GM19023 (cell line): ENCODE results near the gene POLDIP2.

ENCODE experiments used
- ATAC-seq: cut with Tn5 transposase; IDR thresholded peaks from one replicate; pipeline ENCODE4 v1.9.1; 2021; ENCODE audit warnings: mild to moderate bottlenecking, moderate library complexity; ENCODE audit not compliant: unreplicated experiment

Gene POLDIP2

DNA sequence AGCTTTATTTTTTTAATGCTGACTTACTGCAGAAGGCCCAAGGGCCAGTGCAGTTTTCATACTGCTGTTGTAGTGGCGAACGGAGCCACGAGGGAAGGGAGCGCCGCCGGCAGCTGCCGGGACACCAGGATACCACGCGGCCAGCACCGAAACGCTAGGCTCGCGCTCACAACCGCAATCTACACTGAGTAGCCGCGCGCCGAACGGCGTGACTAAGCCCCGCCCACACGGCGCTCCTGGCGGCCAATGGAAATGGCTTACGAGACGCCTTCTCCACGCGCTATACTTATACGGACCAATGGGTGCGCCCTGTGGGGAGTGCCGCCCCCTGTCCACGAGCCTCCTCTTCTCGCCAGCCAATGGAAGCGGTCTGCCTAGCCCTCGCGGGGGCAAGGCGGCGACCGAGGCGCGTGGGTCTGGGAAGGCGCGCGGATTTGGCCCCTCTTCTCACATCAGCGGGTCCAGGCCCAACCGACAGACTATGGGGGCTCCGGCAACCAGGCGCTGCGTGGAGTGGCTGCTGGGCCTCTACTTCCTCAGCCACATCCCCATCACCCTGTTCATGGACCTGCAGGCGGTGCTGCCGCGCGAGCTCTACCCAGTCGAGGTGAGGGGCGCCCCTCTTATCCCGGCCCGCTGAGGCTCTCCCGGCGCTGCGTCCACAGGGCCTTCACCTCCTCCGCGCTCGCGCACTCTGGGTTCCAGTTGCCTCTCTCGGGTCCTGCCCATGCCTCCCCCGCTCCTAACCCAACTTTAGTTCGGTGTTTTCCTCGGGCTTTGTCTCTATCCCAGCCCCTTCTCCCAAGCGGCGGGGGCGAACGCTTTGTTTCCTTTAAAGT, 38.3 kb downstream of the POLDIP2 start, which contains the start of gene TMEM97:
Gene TMEM97, plus strand, starts transcription at position 442 of the 839 bp plus-strand sequence. Its CDS starts 40 bp downstream, at position 482.
- ATAC-seq, result peak; percentile 97

DNA sequence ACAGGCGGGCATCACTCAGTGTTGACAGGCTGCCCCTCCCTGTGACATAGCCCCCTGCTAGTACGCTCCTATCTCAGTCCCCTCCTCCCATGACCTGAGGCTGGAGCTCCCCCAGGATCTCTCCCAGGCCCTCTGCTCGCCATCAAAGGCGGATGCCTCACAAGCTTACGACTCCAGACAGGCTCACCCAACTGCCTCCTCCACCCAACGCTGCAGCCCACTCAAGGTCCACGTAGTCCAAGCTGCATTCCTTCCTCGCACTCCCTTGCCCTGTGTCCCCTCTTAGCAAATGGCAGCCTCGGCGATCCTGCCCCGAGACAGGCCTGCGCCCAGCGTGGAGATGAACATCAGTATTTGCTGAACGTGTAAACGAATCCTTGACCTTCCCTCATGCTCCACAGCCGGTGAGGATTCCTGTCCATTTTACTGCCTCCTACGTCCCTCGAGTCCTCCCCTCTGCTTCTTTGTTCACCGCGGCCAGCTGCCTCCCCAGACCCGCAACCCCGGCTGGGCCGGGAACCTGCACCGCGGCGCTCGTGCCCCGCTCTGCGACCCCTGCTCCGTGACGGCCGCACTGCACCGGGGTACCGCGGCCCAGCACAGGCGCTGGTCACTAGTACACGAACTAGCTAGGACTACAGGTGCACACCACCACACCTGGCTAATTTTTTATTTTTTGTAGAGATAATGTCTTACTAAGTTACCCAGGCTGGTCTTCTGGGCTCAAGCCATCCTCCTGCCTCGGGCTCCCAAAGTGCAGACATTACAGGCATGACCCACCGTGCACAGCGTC, 39.2 kb downstream of the POLDIP2 start:
- peak; percentile 5 for ATAC-seq

- ATAC-seq, result no peak
Observed at GRCh38 chr17:28317099-28317965, 40.0 kb downstream of the POLDIP2 start.

- ATAC-seq, result no peak
Observed at GRCh38 chr17:28315846-28316705, 41.3 kb downstream of the POLDIP2 start.

GRCh38 chr17:28313841-28314240, 43.5 kb downstream of the POLDIP2 start:
- no peak for ATAC-seq

DNA sequence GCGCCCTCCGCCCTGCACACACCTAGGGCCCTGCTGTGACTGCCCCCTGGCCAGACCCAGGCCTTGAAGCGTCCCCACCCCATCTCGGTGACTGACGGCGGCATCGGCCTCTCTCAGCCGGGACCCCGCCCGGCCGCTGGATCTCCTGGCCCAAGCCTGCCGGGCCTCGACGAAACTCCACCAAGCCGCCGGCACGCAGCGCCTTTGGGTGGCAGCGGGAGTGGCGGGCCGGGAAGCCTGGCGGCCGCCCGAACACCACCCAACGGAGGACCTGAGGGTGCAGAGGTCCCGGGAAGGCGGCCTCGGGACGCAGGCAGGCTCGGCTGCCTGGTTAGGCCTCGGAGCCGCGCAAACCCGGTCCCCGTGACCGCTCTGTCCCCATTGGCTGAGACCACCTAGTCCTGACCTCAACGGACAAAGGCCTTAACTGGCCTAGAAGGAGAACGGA, 50.3 kb downstream of the POLDIP2 start:
- no peak for ATAC-seq

- no peak for ATAC-seq
Observed at GRCh38 chr17:28298449-28298848, 58.9 kb downstream of the POLDIP2 start.
